Activated CD8-positive, alpha-beta memory T cell treated with anti-CD3 and anti-CD28 coated beads, Interleukin-2, amount 10 ng/mL, durations not matched to agents 7 days and 5 days (primary cell): ENCODE measurements around the gene LEMD1. TPM values are rescaled to one million over a fixed set of nuclear protein-coding genes. Genes with fewer than 3 reads are reported as not detected.
"Not testable (repeated sequence)": the region's sequence is repeated elsewhere in the genome, so short reads cannot be mapped to it uniquely, and the experiment has no call there.

Source experiments
- ATAC-seq: fragments of 150-1000 bp; cut with Tn5 transposase; one replicate; pipeline ENCODE4 v1.10.0; 2021; ENCODE audit warnings: moderate library complexity
- CTCF ChIA-PET: fragments of 350-600 bp; sonication (Branson Sonifier 250); formaldehyde crosslinking; loops from one replicate; lab custom pipeline; 2021; ENCODE audit warnings: antibody characterized with exemption; lab: Charles Lee
- DNase-seq: peaks from one replicate; pipeline ENCODE4 v3.0.0-alpha.2; 2020
- H3K27ac Mint-ChIP-seq: one replicate; pipeline ENCODE4 v1.8.0; 2021; ENCODE audit warnings: mild to moderate bottlenecking, mixed read lengths
- H3K27me3 Mint-ChIP-seq: one replicate; pipeline ENCODE4 v1.8.0; 2021; ENCODE audit warnings: mixed read lengths
- H3K36me3 Mint-ChIP-seq: one replicate; pipeline ENCODE4 v1.8.0; 2021; ENCODE audit warnings: mild to moderate bottlenecking, mixed read lengths
- H3K4me1 Mint-ChIP-seq: one replicate; pipeline ENCODE4 v1.8.0; 2021; ENCODE audit warnings: mixed read lengths
- H3K4me3 Mint-ChIP-seq: one replicate; pipeline ENCODE4 v1.8.0; 2021; ENCODE audit warnings: mild to moderate bottlenecking, moderate library complexity, mixed read lengths
- H3K9me3 Mint-ChIP-seq: one replicate; pipeline ENCODE4 v1.8.0; 2022; ENCODE audit warnings: low read depth, mixed read lengths
- total RNA-seq, 2 experiments: library from RNA; stranded (reverse); gene quantifications; one replicate each; pipeline ENCODE4 v1.2.3, GENCODE V29; 2021

The LEMD1 gene
- total RNA-seq, 2 experiments from 2014 or later: 0.54 to 1.8 TPM

DNA sequence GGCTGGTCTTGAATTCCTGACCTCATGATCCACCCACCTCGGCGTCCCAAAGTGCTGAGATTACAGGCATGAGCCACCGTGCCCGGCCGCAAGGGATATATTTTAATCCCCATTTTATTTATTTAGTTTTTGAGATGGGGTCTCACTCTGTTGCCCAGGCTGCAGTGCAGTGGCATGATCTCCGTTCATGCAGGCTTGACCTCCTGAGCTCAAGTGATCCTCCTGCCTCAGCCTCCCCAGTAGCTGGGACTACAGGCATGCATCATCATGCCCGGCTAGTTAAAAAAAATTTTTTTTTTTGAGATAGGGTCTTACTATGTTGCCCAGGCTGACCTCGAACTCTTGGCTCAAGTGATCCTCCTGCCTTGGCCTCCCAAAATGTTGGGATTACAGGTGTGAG lies 56.8 kb downstream of the LEMD1 start:
- H3K36me3 Mint-ChIP-seq, ATAC-seq, DNase-seq, H3K4me3 Mint-ChIP-seq, H3K4me1 Mint-ChIP-seq, H3K9me3 Mint-ChIP-seq, H3K27ac Mint-ChIP-seq: not testable (repeated sequence)
- CTCF ChIA-PET: interaction anchor here (0.9 to 1.1 kb wide), 2 partner anchors 11 to 19 kb away, joined by 3 to 4 read pairs; no protein-coding TSS in a partner anchor
- peaks cover 20% of the 10 kb centered on the region for H3K27me3 Mint-ChIP-seq

DNA sequence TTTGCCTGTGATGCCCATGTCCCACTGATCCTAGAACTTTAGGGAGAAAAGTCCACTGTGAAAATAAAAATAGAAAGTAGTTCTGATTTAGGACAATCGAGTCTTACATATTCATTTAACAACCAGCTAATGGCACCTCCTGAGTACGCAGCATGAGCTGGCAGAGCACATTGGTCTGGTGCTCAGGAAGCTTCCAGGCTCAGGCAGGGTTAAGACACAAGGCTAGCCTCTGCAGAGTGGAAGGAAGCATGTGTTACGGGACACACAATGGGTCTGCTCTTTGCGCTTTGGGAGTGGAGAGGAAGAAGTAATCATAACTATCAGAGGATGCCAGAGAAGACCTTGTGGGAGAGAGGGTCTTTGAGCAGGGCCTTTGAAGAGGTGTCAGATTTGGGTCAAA lies 61.0 kb downstream of the LEMD1 start:
- Mint-ChIP-seq H3K36me3 (no peaks in the 10 kb centered on the region), H3K27ac (no peak overlapping the region), H3K9me3 (no peaks in the 10 kb centered on the region), H3K27me3 (peaks cover 45% of the 10 kb centered on the region), H3K4me3 (no peak overlapping the region), H3K4me1 (no peaks in the 10 kb centered on the region)
- DNase-seq: no peak
- no peak for ATAC-seq
- CTCF ChIA-PET: interaction anchor here (3.1 kb wide), 1 partner anchor 163 kb away, joined by 7 read pairs; no protein-coding TSS in a partner anchor

DNA sequence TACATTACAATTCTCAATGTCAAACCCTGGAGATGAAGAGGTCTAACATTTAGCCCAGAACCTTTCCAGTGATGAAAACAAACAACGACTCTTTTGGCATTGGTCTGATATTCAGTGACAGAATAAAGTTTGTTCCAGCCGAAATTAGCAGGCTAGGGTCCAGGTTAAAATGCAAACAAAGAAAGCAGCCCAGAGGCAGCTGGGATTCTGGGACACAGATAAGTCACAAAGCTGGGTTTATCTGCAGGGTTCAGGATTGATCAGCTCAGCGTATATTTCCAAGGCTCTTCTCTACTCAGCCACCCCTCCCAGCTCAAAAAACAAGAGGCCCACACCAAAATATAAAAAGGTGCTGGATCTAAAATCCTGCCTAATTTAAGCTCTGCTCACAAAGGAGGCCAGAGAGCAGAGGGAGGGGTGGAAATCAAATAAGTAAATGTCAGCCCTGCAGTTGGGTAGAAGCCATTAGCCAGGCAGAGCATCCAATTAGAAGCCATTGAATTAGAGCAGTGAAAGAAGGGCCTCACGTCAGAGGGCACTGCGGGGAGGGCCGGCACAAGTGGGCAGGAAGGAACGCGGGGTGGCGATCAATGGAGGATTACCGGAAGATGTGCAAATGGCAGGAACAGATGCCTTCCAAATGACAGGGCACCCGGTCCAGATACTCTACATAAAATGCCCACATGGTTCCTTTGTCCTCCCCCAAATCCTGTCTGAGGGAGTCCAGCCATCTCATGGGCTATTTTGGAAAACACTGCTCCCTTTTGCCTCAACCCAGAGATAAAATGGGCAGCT lies 61.9 kb downstream of the LEMD1 start:
- Mint-ChIP-seq H3K36me3 (no peaks in the 10 kb centered on the region), H3K4me3 (no peak overlapping the region), H3K9me3 (no peaks in the 10 kb centered on the region), H3K27ac (no peak overlapping the region), H3K27me3 (peaks cover 45% of the 10 kb centered on the region), H3K4me1 (no peaks in the 10 kb centered on the region)
- DNase-seq: no peak
- no peak for ATAC-seq
- CTCF ChIA-PET: interaction anchor here (1.9 to 3.1 kb wide), 2 partner anchors 125 to 164 kb away, joined by 6 to 7 read pairs; no protein-coding TSS in a partner anchor

GRCh38 chr1:205358579-205358978 lies 63.3 kb downstream of the LEMD1 start:
- CTCF ChIA-PET: interaction anchor here (1.9 to 3.1 kb wide), 2 partner anchors 126 to 166 kb away, joined by 6 to 7 read pairs; no protein-coding TSS in a partner anchor
- DNase-seq (no peak), ATAC-seq (no peak)

DNA sequence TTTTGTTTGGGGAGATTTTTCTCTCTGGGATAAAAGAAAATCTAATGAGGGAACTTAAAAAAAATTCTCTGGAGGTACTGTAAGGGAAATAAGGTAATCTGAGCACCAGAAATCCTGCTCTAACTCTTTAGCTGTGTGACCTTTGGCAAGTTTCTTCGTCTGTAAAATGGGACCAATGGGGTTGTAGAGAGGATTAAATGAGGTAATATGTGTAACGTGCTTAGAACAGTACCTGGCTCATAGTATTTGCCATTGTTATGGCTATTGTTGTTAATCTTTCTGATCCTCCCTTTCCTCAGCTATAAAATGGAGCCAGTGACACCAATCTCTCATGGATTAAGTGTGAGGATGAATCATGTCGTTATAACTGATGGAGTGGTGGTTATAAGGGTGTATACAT lies 64.3 kb downstream of the LEMD1 start:
- no peak for ATAC-seq
- Mint-ChIP-seq H3K4me1 (no peaks in the 10 kb centered on the region), H3K4me3 (no peak overlapping the region), H3K36me3 (no peaks in the 10 kb centered on the region), H3K27me3 (peaks cover 41% of the 10 kb centered on the region), H3K9me3 (no peaks in the 10 kb centered on the region), H3K27ac (no peak overlapping the region)
- CTCF ChIA-PET: interaction anchor here (1.0 to 3.1 kb wide), 4 partner anchors 84 to 167 kb away, joined by 3 to 7 read pairs (median 4); no protein-coding TSS in a partner anchor
- DNase-seq: no peak

More at GRCh38 chr1:205358579-205358978, 63.3 kb downstream of the LEMD1 start:
- no peaks in the 10 kb centered on the region for H3K4me1 Mint-ChIP-seq
- H3K36me3 Mint-ChIP-seq: no peaks in the 10 kb centered on the region
- H3K4me3 Mint-ChIP-seq: no peak overlapping the region
- no peak overlapping the region for H3K27ac Mint-ChIP-seq
- no peaks in the 10 kb centered on the region for H3K9me3 Mint-ChIP-seq
- H3K27me3 Mint-ChIP-seq: peaks cover 49% of the 10 kb centered on the region

GRCh38 chr1:205356440-205357139 lies 65.3 kb downstream of the LEMD1 start, which contains the start of gene KLHDC8A:
KLHDC8A (minus strand) TSS chr1:205356922; CDS start chr1:205343604, 13,318 bp downstream.
- CTCF ChIA-PET: interaction anchor here (0.8 to 5.1 kb wide), 5 partner anchors 20 to 168 kb away, joined by 3 to 129 read pairs (median 3); no protein-coding TSS in a partner anchor
- Mint-ChIP-seq H3K36me3 (no peaks in the 10 kb centered on the region), H3K9me3 (no peaks in the 10 kb centered on the region), H3K4me3 (no peak within 1 kb of the TSS), H3K27ac (no peak within 1 kb of the TSS), H3K4me1 (no peaks in the 10 kb centered on the region), H3K27me3 (peaks cover 35% of the 10 kb centered on the region)
- no peak for DNase-seq
- ATAC-seq: no peak

GRCh38 chr1:205355075-205355453 lies 66.8 kb downstream of the LEMD1 start:
- Mint-ChIP-seq H3K4me1 (no peaks in the 10 kb centered on the region), H3K36me3 (no peaks in the 10 kb centered on the region), H3K27ac (no peak overlapping the region), H3K4me3 (no peak overlapping the region), H3K27me3 (peaks cover 30% of the 10 kb centered on the region), H3K9me3 (no peaks in the 10 kb centered on the region)
- CTCF ChIA-PET: interaction anchor here (0.7 to 5.1 kb wide), 23 partner anchors 12 to 229 kb away, joined by 3 to 129 read pairs (median 5); no protein-coding TSS in a partner anchor
- DNase-seq (no peak), ATAC-seq (no peak)

GRCh38 chr1:205354259-205355074 lies 67.4 kb downstream of the LEMD1 start:
- H3K9me3 Mint-ChIP-seq: no peaks in the 10 kb centered on the region
- peaks cover 24% of the 10 kb centered on the region for H3K27me3 Mint-ChIP-seq
- peak; percentile 72 for ATAC-seq
- CTCF ChIA-PET: interaction anchor here (0.6 to 5.1 kb wide), 62 partner anchors 8 to 304 kb away, joined by 3 to 129 read pairs (median 4); partner anchors contain the start of gene LEMD1
- no peaks in the 10 kb centered on the region for H3K4me1 Mint-ChIP-seq
- H3K27ac Mint-ChIP-seq: no peak overlapping the region
- DNase-seq: peak; percentile 74
- no peak overlapping the region for H3K4me3 Mint-ChIP-seq
- H3K36me3 Mint-ChIP-seq: no peaks in the 10 kb centered on the region

DNA sequence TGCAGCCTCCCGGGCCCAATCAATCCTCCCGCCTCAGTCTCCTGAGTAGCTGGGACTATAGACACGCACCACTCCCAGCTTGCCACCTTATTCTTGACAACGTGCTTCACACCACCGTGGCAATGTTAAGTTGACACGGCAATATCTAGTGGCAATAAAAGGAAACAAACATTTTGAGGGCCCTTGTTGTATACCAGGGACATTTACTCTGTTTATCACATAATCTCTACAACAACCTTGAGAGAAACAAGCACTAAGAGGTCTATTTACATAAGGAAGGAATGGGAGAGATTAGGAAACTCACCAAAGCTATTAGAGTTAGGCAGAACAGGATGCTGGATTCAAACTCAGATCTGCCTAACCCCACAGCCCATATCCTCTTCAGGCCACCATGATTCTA lies 68.2 kb downstream of the LEMD1 start:
- Mint-ChIP-seq H3K27ac (no peak overlapping the region), H3K27me3 (peaks cover 21% of the 10 kb centered on the region), H3K36me3 (no peaks in the 10 kb centered on the region), H3K4me1 (no peaks in the 10 kb centered on the region), H3K9me3 (no peaks in the 10 kb centered on the region), H3K4me3 (no peak overlapping the region)
- no peak for ATAC-seq
- no peak for DNase-seq
- CTCF ChIA-PET: interaction anchor here (0.6 to 5.1 kb wide), 57 partner anchors 7 to 304 kb away, joined by 3 to 129 read pairs (median 4); partner anchors contain the start of gene LEMD1

- CTCF ChIA-PET: interaction anchor here (0.9 to 5.1 kb wide), 16 partner anchors 9 to 194 kb away, joined by 3 to 129 read pairs (median 4); no protein-coding TSS in a partner anchor
- Mint-ChIP-seq H3K27me3 (peaks cover 20% of the 10 kb centered on the region), H3K4me1 (no peaks in the 10 kb centered on the region), H3K4me3 (no peak overlapping the region), H3K9me3 (no peaks in the 10 kb centered on the region), H3K27ac (no peak overlapping the region), H3K36me3 (no peaks in the 10 kb centered on the region)
- DNase-seq (no peak), ATAC-seq (no peak)
Observed at GRCh38 chr1:205353191-205353590, 68.7 kb downstream of the LEMD1 start.

GRCh38 chr1:205351984-205352713 lies 69.7 kb downstream of the LEMD1 start:
- CTCF ChIA-PET: interaction anchor here (0.6 to 5.1 kb wide), 4 partner anchors 27 to 198 kb away, joined by 3 to 129 read pairs (median 28); no protein-coding TSS in a partner anchor
- Mint-ChIP-seq H3K27me3 (peaks cover 22% of the 10 kb centered on the region), H3K27ac (no peak overlapping the region), H3K9me3 (no peaks in the 10 kb centered on the region), H3K4me3 (no peak overlapping the region), H3K36me3 (no peaks in the 10 kb centered on the region), H3K4me1 (no peaks in the 10 kb centered on the region)
- DNase-seq (no peak), ATAC-seq (no peak)

- CTCF ChIA-PET: interaction anchor here (1.7 to 4.4 kb wide), 5 partner anchors 14 to 174 kb away, joined by 3 to 21 read pairs (median 6); no protein-coding TSS in a partner anchor
- DNase-seq (no peak), ATAC-seq (no peak)
- no peaks in the 10 kb centered on the region for H3K4me1 Mint-ChIP-seq
- H3K9me3 Mint-ChIP-seq: no peaks in the 10 kb centered on the region
- no peaks in the 10 kb centered on the region for H3K36me3 Mint-ChIP-seq
- peaks cover 31% of the 10 kb centered on the region for H3K27me3 Mint-ChIP-seq
- H3K4me3 Mint-ChIP-seq: no peak overlapping the region
- no peak overlapping the region for H3K27ac Mint-ChIP-seq
Observed at GRCh38 chr1:205350691-205351141, 71.1 kb downstream of the LEMD1 start.
